ENCODE results near the gene GP1BA.

DNA sequence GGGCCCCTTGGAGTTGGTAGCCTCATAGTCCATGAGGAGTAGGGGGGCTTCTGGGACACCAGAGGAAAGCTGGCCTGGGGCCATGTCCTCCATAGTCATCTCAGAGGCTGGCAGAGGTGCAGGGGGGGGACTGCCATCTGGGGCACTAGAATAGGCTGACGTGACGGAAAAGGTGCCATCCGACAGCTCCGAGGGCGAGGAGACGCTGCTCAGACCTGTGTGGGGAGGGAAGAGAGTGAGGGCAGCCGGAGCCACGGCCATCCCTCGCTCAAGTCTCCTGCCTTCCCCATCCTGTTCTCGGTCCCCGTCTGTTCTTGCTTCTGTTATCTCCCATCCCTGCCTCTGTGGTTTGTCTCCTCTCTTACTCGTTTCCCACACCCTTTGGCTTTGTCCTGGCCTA lies 40.2 kb downstream of the GP1BA start:
- TF ChIP-seq ZNF384 (IDR thresholded peaks at IDR 0.05) = no peak
- TF ChIP-seq FOXM1 (IDR thresholded peaks at IDR 0.05; ENCODE audit: borderline replicate concordance) = no peak
- no peak for TF ChIP-seq TARDBP (IDR thresholded peaks at IDR 0.05)
- no peak for TF ChIP-seq SUZ12 (IDR thresholded peaks at IDR 0.05)
- no peak for TF ChIP-seq BHLHE40 (IDR thresholded peaks at IDR 0.05; ENCODE audit: borderline replicate concordance)
- no peak for TF ChIP-seq CTBP1 (IDR thresholded peaks at IDR 0.05; ENCODE audit: borderline replicate concordance)
- TF ChIP-seq HDGF (IDR thresholded peaks at IDR 0.05; ENCODE audit: borderline replicate concordance) = no peak
- TF ChIP-seq SP1 (IDR thresholded peaks at IDR 0.05) = no peak
- no peak for TF ChIP-seq ARNT (IDR thresholded peaks at IDR 0.05)
- no peak for TF ChIP-seq FOXK2 (IDR thresholded peaks at IDR 0.05)
- TF ChIP-seq ELF4 (IDR thresholded peaks at IDR 0.05) = no peak
- TF ChIP-seq LEF1 (IDR thresholded peaks at IDR 0.05; ENCODE audit: borderline replicate concordance) = no peak
- TF ChIP-seq, protein P1, sequence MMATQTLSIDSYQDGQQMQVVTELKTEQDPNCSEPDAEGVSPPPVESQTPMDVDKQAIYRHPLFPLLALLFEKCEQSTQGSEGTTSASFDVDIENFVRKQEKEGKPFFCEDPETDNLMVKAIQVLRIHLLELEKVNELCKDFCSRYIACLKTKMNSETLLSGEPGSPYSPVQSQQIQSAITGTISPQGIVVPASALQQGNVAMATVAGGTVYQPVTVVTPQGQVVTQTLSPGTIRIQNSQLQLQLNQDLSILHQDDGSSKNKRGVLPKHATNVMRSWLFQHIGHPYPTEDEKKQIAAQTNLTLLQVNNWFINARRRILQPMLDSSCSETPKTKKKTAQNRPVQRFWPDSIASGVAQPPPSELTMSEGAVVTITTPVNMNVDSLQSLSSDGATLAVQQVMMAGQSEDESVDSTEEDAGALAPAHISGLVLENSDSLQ (IDR thresholded peaks at IDR 0.05) = no peak
